Upper lobe of right lung (tissue), 1 donor: ENCODE measurements around the gene ELF1. TPM values are rescaled to one million over a fixed set of nuclear protein-coding genes. Genes with fewer than 3 reads are reported as not detected.

Experiments used
- ATAC-seq: fragments of 200-7000 bp; cut with Tn5 transposase; one replicate; pipeline ENCODE4 v1.9.1; 2020; ENCODE audit warnings: mild to moderate bottlenecking, moderate library complexity
- DNase-seq: peaks from one replicate; pipeline ENCODE4 v3.0.0-alpha.2; 2020
- H3K27ac ChIP-seq: fragments of 200-600 bp; one replicate; pipeline ENCODE4 v1.8.0; 2022
- H3K27me3 ChIP-seq: fragments of 200-600 bp; one replicate; pipeline ENCODE4 v1.8.0; 2022; ENCODE audit warnings: mild to moderate bottlenecking
- H3K36me3 ChIP-seq: fragments of 200-600 bp; one replicate; pipeline ENCODE4 v1.8.0; 2022
- H3K4me1 ChIP-seq: fragments of 200-600 bp; one replicate; pipeline ENCODE4 v1.8.0; 2022
- H3K4me3 ChIP-seq: fragments of 200-600 bp; one replicate; pipeline ENCODE4 v1.8.0; 2022; ENCODE audit warnings: mild to moderate bottlenecking
- H3K9me3 ChIP-seq: fragments of 200-600 bp; one replicate; pipeline ENCODE4 v1.8.0; 2022
- CTCF ChIP-seq: fragments of 200-600 bp; IDR thresholded peaks from one replicate; pipeline ENCODE4 v1.8.0; 2022; ENCODE audit warnings: antibody characterized with exemption
- intact Hi-C: fragments of 100-400 bp; cut with DNase I; formaldehyde crosslinking; loops from one replicate; pipeline ENCODE4 v1.11.0; 2022
- total RNA-seq: library from RNA; stranded (reverse); fragmentation: NEBNext Ultra II Directional; extraction: Animal tissue kit (Norgen Biotek cat#: 25700); gene quantifications from one replicate; pipeline ENCODE4 v1.2.1, GENCODE V29; 2021
- donor health status: DM: no; HTN: yes; CAD: no; lungs with severe emphysema.

The ELF1 gene
- total RNA-seq, 1 donor from 2014 or later: 81.5 TPM

GRCh38 chr13:41025518-41025917 is 6.4 kb upstream of the ELF1 start:
- no peaks in the 10 kb centered on the region for H3K27me3 ChIP-seq
- ATAC-seq: no peak
- no peak overlapping the region for H3K4me3 ChIP-seq
- H3K36me3 ChIP-seq: no peaks in the 10 kb centered on the region
- H3K4me1 ChIP-seq: peaks cover 15% of the 10 kb centered on the region
- no peak for DNase-seq
- TF ChIP-seq CTCF: no peak
- intact Hi-C loops: no loop called here
- no peaks in the 10 kb centered on the region for H3K9me3 ChIP-seq
- no peak overlapping the region for H3K27ac ChIP-seq

- Histone ChIP-seq H3K4me3 (no peak overlapping the region), H3K9me3 (no peaks in the 10 kb centered on the region), H3K4me1 (peaks cover 15% of the 10 kb centered on the region), H3K27ac (peak overlapping the region; percentile 86), H3K27me3 (no peaks in the 10 kb centered on the region), H3K36me3 (no peaks in the 10 kb centered on the region)
- ATAC-seq (no peak), DNase-seq (no peak)
- intact Hi-C loops: no loop called here
- no peak for TF ChIP-seq CTCF
Observed at GRCh38 chr13:41019578-41020347, 647 bp upstream of the ELF1 start.

- Histone ChIP-seq H3K9me3 (no peaks in the 10 kb centered on the region), H3K36me3 (no peaks in the 10 kb centered on the region), H3K27me3 (no peaks in the 10 kb centered on the region), H3K4me1 (peaks cover 20% of the 10 kb centered on the region), H3K27ac (peak overlapping the region; percentile 86), H3K4me3 (peak overlapping the region; percentile 47)
- intact Hi-C loops: no loop called here
- TF ChIP-seq CTCF: no peak
- DNase-seq (no peak), ATAC-seq (no peak)
Observed at GRCh38 chr13:41018602-41018948, 541 bp downstream of the ELF1 start.

GRCh38 chr13:41017817-41018601 is 1.1 kb downstream of the ELF1 start:
- no peak for ATAC-seq
- Histone ChIP-seq H3K36me3 (no peaks in the 10 kb centered on the region), H3K4me3 (peak overlapping the region; percentile 47), H3K9me3 (no peaks in the 10 kb centered on the region), H3K27me3 (no peaks in the 10 kb centered on the region), H3K4me1 (peaks cover 20% of the 10 kb centered on the region), H3K27ac (peak overlapping the region; percentile 86)
- intact Hi-C loops: no loop called here
- DNase-seq: no peak
- no peak for TF ChIP-seq CTCF

GRCh38 chr13:41017159-41017558 is 2.0 kb downstream of the ELF1 start:
- Histone ChIP-seq H3K4me1 (peaks cover 20% of the 10 kb centered on the region), H3K27ac (peak overlapping the region; percentile 86), H3K4me3 (peak overlapping the region; percentile 47), H3K36me3 (no peaks in the 10 kb centered on the region), H3K9me3 (no peaks in the 10 kb centered on the region), H3K27me3 (no peaks in the 10 kb centered on the region)
- DNase-seq (no peak), ATAC-seq (peak; percentile 78)
- intact Hi-C loops: no loop called here
- no peak for TF ChIP-seq CTCF
